Mesenchymal stem cell (in vitro differentiated cells and primary cell): ENCODE results near the gene PRPS2.

Experiments used
- DNase-seq: peaks from one replicate; pipeline ENCODE4 v3.0.0-alpha.2; 2013
- H2AFZ ChIP-seq: one replicate; pipeline ENCODE4 v1.6.1; 2013; ENCODE audit warnings: low read depth, mild to moderate bottlenecking, control low read depth, inconsistent platforms, low read length, moderate library complexity
- H2AK5ac ChIP-seq: 2 replicates; pipeline ENCODE4 v1.6.1; 2013; ENCODE audit warnings: low read length, moderate library complexity, mild to moderate bottlenecking, inconsistent platforms; ENCODE audit not compliant: severe bottlenecking
- H2BK120ac ChIP-seq: one replicate; pipeline ENCODE4 v1.6.1; 2013; ENCODE audit warnings: low read depth, mild to moderate bottlenecking, inconsistent platforms, low read length, moderate library complexity
- H2BK12ac ChIP-seq, 2 experiments: one replicate each; pipeline ENCODE4 v1.6.1; 2013; ENCODE audit warnings: inconsistent platforms in 2 of 2, low read length in 2 of 2, mild to moderate bottlenecking in 2 of 2, moderate library complexity in 2 of 2, control low read depth in 1 of 2
- H2BK15ac ChIP-seq: one replicate; pipeline ENCODE4 v1.6.1; 2013; ENCODE audit warnings: mild to moderate bottlenecking, low read depth, inconsistent platforms; ENCODE audit not compliant: poor library complexity, severe bottlenecking
- H2BK5ac ChIP-seq: 2 replicates; pipeline ENCODE4 v1.6.1; 2013; ENCODE audit warnings: low read depth, mild to moderate bottlenecking, low read length, control low read depth, inconsistent platforms; ENCODE audit not compliant: poor library complexity, severe bottlenecking
- H3K14ac ChIP-seq, 2 experiments: one replicate each; pipeline ENCODE4 v1.6.1; 2013; ENCODE audit warnings: inconsistent platforms in 2 of 2, low read length in 2 of 2, control low read depth in 1 of 2, mild to moderate bottlenecking in 1 of 2, moderate library complexity in 1 of 2
- H3K18ac ChIP-seq, 2 experiments: one replicate each; pipeline ENCODE4 v1.6.1; 2013; ENCODE audit warnings: inconsistent platforms in 2 of 2, low read length in 2 of 2, control low read depth in 1 of 2, low read depth in 1 of 2, mild to moderate bottlenecking in 1 of 2
- H3K23ac ChIP-seq, 2 experiments: one replicate each; pipeline ENCODE4 v1.6.1; 2013; ENCODE audit warnings: inconsistent platforms in 2 of 2, low read length in 2 of 2, mild to moderate bottlenecking in 2 of 2, moderate library complexity in 2 of 2, control low read depth in 1 of 2
- H3K27ac ChIP-seq: 2 replicates; pipeline ENCODE4 v1.5.1; 2013; ENCODE audit warnings: mild to moderate bottlenecking, moderate library complexity, low read length, control low read depth, inconsistent platforms; ENCODE audit not compliant: poor library complexity, severe bottlenecking
- H3K27me3 ChIP-seq, 2 experiments: 2 replicates each; pipeline versions ENCODE4 v1.6.1 to v1.7.0; 2013; ENCODE audit warnings: low read length in 2 of 2, mild to moderate bottlenecking in 2 of 2, moderate library complexity in 2 of 2, control low read depth in 1 of 2, inconsistent platforms in 1 of 2; ENCODE audit not compliant: control insufficient read depth in 1 of 2, insufficient read depth in 1 of 2
- H3K36me3 ChIP-seq, 2 experiments: 2 replicates each; pipeline versions ENCODE4 v1.6.1 to v1.7.0; 2013; ENCODE audit warnings: low read length in 2 of 2, control low read depth in 1 of 2, inconsistent platforms in 1 of 2, low read depth in 1 of 2, mild to moderate bottlenecking in 1 of 2; ENCODE audit not compliant: insufficient read depth in 2 of 2, control insufficient read depth in 1 of 2
- H3K4ac ChIP-seq, 2 experiments: one replicate each; pipeline ENCODE4 v1.6.1; 2013; ENCODE audit warnings: inconsistent platforms in 2 of 2, low read length in 2 of 2, mild to moderate bottlenecking in 2 of 2, moderate library complexity in 2 of 2, control low read depth in 1 of 2, low read depth in 1 of 2
- H3K4me1 ChIP-seq: 2 replicates; pipeline ENCODE4 v1.6.1; 2013; ENCODE audit warnings: low read depth, low read length, control low read depth; ENCODE audit not compliant: control insufficient read depth, insufficient read depth
- H3K4me2 ChIP-seq: 2 replicates; pipeline ENCODE4 v1.6.1; 2013; ENCODE audit warnings: low read length, mild to moderate bottlenecking, inconsistent platforms; ENCODE audit not compliant: poor library complexity, severe bottlenecking
- H3K4me3 ChIP-seq, 2 experiments: 2 replicates each; pipeline versions ENCODE4 v1.5.1 to v1.7.0; 2013; ENCODE audit warnings: low read length in 2 of 2, mild to moderate bottlenecking in 2 of 2, control low read depth in 1 of 2, low read depth in 1 of 2; ENCODE audit not compliant: insufficient read depth in 1 of 2
- H3K79me1 ChIP-seq: replicated peaks from 2 replicates; pipeline ENCODE4 v1.6.1; 2013; ENCODE audit warnings: mild to moderate bottlenecking, control low read depth, low read length, inconsistent platforms; ENCODE audit not compliant: poor library complexity, severe bottlenecking
- H3K9ac ChIP-seq: 2 replicates; pipeline ENCODE4 v1.7.0; 2013; ENCODE audit warnings: mild to moderate bottlenecking, low read length, moderate library complexity
- H3K9me3 ChIP-seq: 2 replicates; pipeline ENCODE4 v1.7.0; 2013; ENCODE audit warnings: mild to moderate bottlenecking, low read length; ENCODE audit not compliant: control insufficient read depth
- H4K8ac ChIP-seq: one replicate; pipeline ENCODE4 v1.6.1; 2013; ENCODE audit warnings: inconsistent platforms, mild to moderate bottlenecking, low read length, moderate library complexity
- H4K91ac ChIP-seq: one replicate; pipeline ENCODE4 v1.6.1; 2013; ENCODE audit warnings: mild to moderate bottlenecking, low read length, inconsistent platforms
- WGBS: methylation state at CpG from one replicate; pipeline ENCODE4 v1.1.7; 2013; ENCODE audit warnings: mixed read lengths; 5-methylcytosine and 5-hydroxymethylcytosine counted together

PRPS2 gene

GRCh38 chrX:12804655-12805054 lies 13.4 kb downstream of the PRPS2 start:
- H3K36me3 ChIP-seq = peaks cover 4 to 10% of the 10 kb centered on the region in 2 experiments
- no peak overlapping the region for H2AFZ ChIP-seq
- H2BK5ac ChIP-seq = no peak overlapping the region
- H3K9me3 ChIP-seq = no peaks in the 10 kb centered on the region
- no peak overlapping the region for H3K18ac ChIP-seq
- no peak overlapping the region for H4K8ac ChIP-seq
- no peak overlapping the region for H2BK15ac ChIP-seq
- no peaks in the 10 kb centered on the region for H3K27me3 ChIP-seq
- H3K27ac ChIP-seq = no peak overlapping the region
- no peak overlapping the region for H3K4me3 ChIP-seq
- no peak for DNase-seq
- 100% methylated on average over 1 of the region's 2 CpGs for WGBS
- H3K14ac ChIP-seq = no peak overlapping the region
- no peaks in the 10 kb centered on the region for H3K79me1 ChIP-seq
- no peak overlapping the region for H3K23ac ChIP-seq
- no peak overlapping the region for H2AK5ac ChIP-seq
- H2BK12ac ChIP-seq = no peak overlapping the region
- no peak overlapping the region for H4K91ac ChIP-seq
- no peak overlapping the region for H3K4me2 ChIP-seq
- no peak overlapping the region for H2BK120ac ChIP-seq
- no peak overlapping the region for H3K4ac ChIP-seq
- H3K9ac ChIP-seq = no peak overlapping the region
- H3K4me1 ChIP-seq = no peaks in the 10 kb centered on the region

GRCh38 chrX:12805333-12805732 lies 14.1 kb downstream of the PRPS2 start:
- Histone ChIP-seq H4K8ac (no peak overlapping the region), H4K91ac (no peak overlapping the region), H3K4me1 (no peaks in the 10 kb centered on the region), H2BK120ac (no peak overlapping the region), H3K79me1 (no peaks in the 10 kb centered on the region), H2BK12ac (no peak overlapping the region), H3K4me2 (no peak overlapping the region), H3K4ac (no peak overlapping the region), H3K27ac (no peak overlapping the region), H2AK5ac (no peak overlapping the region), H3K23ac (no peak overlapping the region), H3K14ac (no peak overlapping the region), H3K9me3 (no peaks in the 10 kb centered on the region), H2AFZ (no peak overlapping the region), H2BK15ac (no peak overlapping the region), H3K27me3 (no peaks in the 10 kb centered on the region), H2BK5ac (no peak overlapping the region), H3K4me3 (no peak overlapping the region), H3K18ac (no peak overlapping the region), H3K9ac (no peak overlapping the region), H3K36me3 (peaks cover 4 to 10% of the 10 kb centered on the region in 2 experiments)
- no peak for DNase-seq
- WGBS = 100% methylated on average over 3 of the region's 6 CpGs

GRCh38 chrX:12811658-12812057 lies 20.4 kb downstream of the PRPS2 start:
- no peak overlapping the region for H3K27ac ChIP-seq
- WGBS = 92% methylated on average over 8 of the region's 8 CpGs

GRCh38 chrX:12814420-12814819 lies 23.2 kb downstream of the PRPS2 start:
- Histone ChIP-seq H3K4ac (no peak overlapping the region), H3K27ac (no peak overlapping the region), H2BK15ac (no peak overlapping the region), H3K4me2 (no peak overlapping the region), H3K9me3 (no peaks in the 10 kb centered on the region), H4K91ac (no peak overlapping the region), H3K18ac (no peak overlapping the region), H3K4me1 (no peaks in the 10 kb centered on the region), H2BK120ac (no peak overlapping the region), H3K4me3 (no peak overlapping the region), H3K14ac (no peak overlapping the region), H2AK5ac (no peak overlapping the region), H3K9ac (no peak overlapping the region), H2BK12ac (no peak overlapping the region), H2BK5ac (no peak overlapping the region), H3K23ac (no peak overlapping the region), H3K79me1 (no peaks in the 10 kb centered on the region), H3K36me3 (peaks cover 0 to 6% of the 10 kb centered on the region in 2 experiments), H2AFZ (no peak overlapping the region), H4K8ac (no peak overlapping the region), H3K27me3 (peaks cover 0 to 11% of the 10 kb centered on the region in 2 experiments)
- DNase-seq = peak; percentile 53
- WGBS = 10% methylated on average over 2 of the region's 4 CpGs

More at GRCh38 chrX:12811658-12812057, 20.4 kb downstream of the PRPS2 start:
- Histone ChIP-seq H3K4me2 (no peak overlapping the region), H3K9me3 (no peaks in the 10 kb centered on the region), H2BK5ac (no peak overlapping the region), H3K4me3 (no peak overlapping the region), H3K23ac (no peak overlapping the region), H3K27me3 (peaks cover 0 to 11% of the 10 kb centered on the region in 2 experiments), H3K18ac (no peak overlapping the region), H3K79me1 (no peaks in the 10 kb centered on the region), H3K9ac (no peak overlapping the region), H2BK12ac (no peak overlapping the region), H4K8ac (no peak overlapping the region), H3K4ac (no peak overlapping the region), H2BK120ac (no peak overlapping the region), H4K91ac (no peak overlapping the region), H3K14ac (no peak overlapping the region), H2AFZ (no peak overlapping the region), H2BK15ac (no peak overlapping the region), H3K4me1 (no peaks in the 10 kb centered on the region), H2AK5ac (no peak overlapping the region), H3K36me3 (peaks cover 2 to 7% of the 10 kb centered on the region in 2 experiments)
- no peak for DNase-seq
